Frontal cortex (tissue), 4 donors: ENCODE results near the gene CCDC8. TPM values are rescaled to one million over a fixed set of nuclear protein-coding genes. Genes with fewer than 3 reads are reported as not detected.
"Not testable (repeated sequence)": the region's sequence is repeated elsewhere in the genome, so short reads cannot be mapped to it uniquely, and the experiment has no call there.

Source experiments
- DNase-seq, 2 donors: peaks; one replicate each; pipeline ENCODE4 v3.0.0; 2012; ENCODE audit warnings: low spot score in 2 of 2
- FAIRE-seq: peaks from 2 replicates; lab custom pipeline; 2012; peaks lifted over from hg19 to GRCh38; lab: Jason Lieb, UNC
- total RNA-seq: library from RNA; depleted of rRNA; stranded (reverse); fragments of >200 nt; gene quantifications from one replicate; pipeline ENCODE4 v1.2.3, GENCODE V29; 2014
- donor health status: control.
- donor health status: control.
- donor health status: control.

CCDC8 gene
- total RNA-seq, 1 donor from 2014 or later, result 2.4 TPM

GRCh38 chr19:46407856-46408663, 5.3 kb downstream of the CCDC8 start:
- DNase-seq (no peak), FAIRE-seq (no peak)

GRCh38 chr19:46406976-46407375, 6.4 kb downstream of the CCDC8 start:
- DNase-seq (no peak), FAIRE-seq (no peak)

GRCh38 chr19:46404753-46405468, 8.5 kb downstream of the CCDC8 start:
- no peak for FAIRE-seq
- no peak for DNase-seq

GRCh38 chr19:46404055-46404752, 9.2 kb downstream of the CCDC8 start:
- no peak for DNase-seq
- FAIRE-seq, result no peak

GRCh38 chr19:46402725-46403124, 10.6 kb downstream of the CCDC8 start:
- FAIRE-seq, result no peak
- DNase-seq, result no peak

- not testable (repeated sequence) for DNase-seq, FAIRE-seq
Measured at GRCh38 chr19:46397801-46398479, 15.4 kb downstream of the CCDC8 start.

- no peak for DNase-seq
- no peak for FAIRE-seq
Measured at GRCh38 chr19:46394402-46394797, 19.0 kb downstream of the CCDC8 start.

GRCh38 chr19:46393456-46394401, 19.6 kb downstream of the CCDC8 start:
- no peak for FAIRE-seq
- no peak for DNase-seq

- DNase-seq (no peak), FAIRE-seq (no peak)
Measured at GRCh38 chr19:46392837-46393236, 20.5 kb downstream of the CCDC8 start.

- no peak for FAIRE-seq
Measured at GRCh38 chr19:46392252-46392801, 21.0 kb downstream of the CCDC8 start.

GRCh38 chr19:46391296-46392251, 21.8 kb downstream of the CCDC8 start:
- DNase-seq (no peak), FAIRE-seq (no peak)

More at GRCh38 chr19:46392252-46392801, 21.0 kb downstream of the CCDC8 start:
- DNase-seq, result no peak

- no peak for FAIRE-seq
Measured at GRCh38 chr19:46390866-46391265, 22.5 kb downstream of the CCDC8 start.

GRCh38 chr19:46390121-46390858, 23.1 kb downstream of the CCDC8 start:
- DNase-seq (no peak), FAIRE-seq (no peak)

More at GRCh38 chr19:46390866-46391265, 22.5 kb downstream of the CCDC8 start:
- DNase-seq, result no peak

GRCh38 chr19:46388311-46389095, 24.9 kb downstream of the CCDC8 start:
- DNase-seq (no peak), FAIRE-seq (no peak)

- DNase-seq (no peak), FAIRE-seq (no peak)
Measured at GRCh38 chr19:46387713-46388130, 25.6 kb downstream of the CCDC8 start.
